GM12878 (cell line): ENCODE results near the gene PTPRQ. TPM values are rescaled to one million over a fixed set of nuclear protein-coding genes. Genes with fewer than 3 reads are reported as not detected.

Experiments
- ATAC-seq: fragments of 200-7000 bp; cut with Tn5 transposase; 3 replicates; pipeline ENCODE4 v1.9.1; 2020; ENCODE audit warnings: mild to moderate bottlenecking, moderate library complexity
- BruUV-seq: library from RNA; stranded (reverse); fragments of 400-500 nt; replicated peaks from 2 replicates; lab custom pipeline; 2021; lab: Mats Ljungman, UMichigan
- CTCF ChIA-PET: fragments of 300-600 bp; sonication (Branson Sonifier 250); formaldehyde crosslinking; extraction: SDS; loops from one replicate; lab custom pipeline; 2021; ENCODE audit warnings: inconsistent platforms; lab: Yijun Ruan, JAX
- POLR2A ChIA-PET: fragments of 350-600 bp; formaldehyde crosslinking; extraction: SDS; loops from one replicate; lab custom pipeline; 2021; ENCODE audit warnings: inconsistent platforms; lab: Charles Lee
- RAD21 ChIA-PET: fragments of 300-600 bp; sonication (Branson Sonifier 250); formaldehyde crosslinking; loops from one replicate; lab custom pipeline; 2023; ENCODE audit warnings: antibody characterized with exemption; ENCODE audit not compliant: unreplicated experiment; lab: Charles Lee
- SMC1A ChIA-PET: fragments of 300-600 bp; sonication (Branson Sonifier 250); formaldehyde crosslinking; loops from one replicate; lab custom pipeline; 2023; ENCODE audit not compliant: unreplicated experiment, uncharacterized antibody; lab: Charles Lee
- DNase-seq: peaks from one replicate; pipeline ENCODE4 v3.0.0-alpha.2; 2011; ENCODE audit warnings: low read depth, low spot score
- FAIRE-seq: peaks from 3 replicates; lab custom pipeline; 2011; peaks lifted over from hg19 to GRCh38; lab: Jason Lieb, UNC
- H2AFZ ChIP-seq: 2 replicates; pipeline ENCODE4 v1.6.0; 2011; ENCODE audit warnings: low read depth, low read length, control low read depth; ENCODE audit not compliant: control insufficient read depth
- H3K27ac ChIP-seq: 2 replicates; pipeline ENCODE4 v1.5.1; 2011; ENCODE audit warnings: control low read depth; ENCODE audit not compliant: control insufficient read depth, insufficient read depth
- H3K27me3 ChIP-seq, 2 experiments: replicated peaks in 1 of 2; 2 replicates each; pipeline versions ENCODE4 v1.6.0 to v1.6.1; 2011; ENCODE audit warnings: low read length in 1 of 2; ENCODE audit not compliant: control insufficient read depth in 2 of 2, insufficient read depth in 2 of 2
- H3K36me3 ChIP-seq, 2 experiments: 2 replicates each; pipeline ENCODE4 v1.5.1; 2011; ENCODE audit warnings: low read length in 1 of 2; ENCODE audit not compliant: control insufficient read depth in 2 of 2, insufficient read depth in 2 of 2
- H3K4me1 ChIP-seq: 2 replicates; pipeline ENCODE4 v1.6.1; 2011; ENCODE audit warnings: mild to moderate bottlenecking, low read length, moderate library complexity, mixed read lengths; ENCODE audit not compliant: control insufficient read depth, insufficient read depth
- H3K4me2 ChIP-seq: 2 replicates; pipeline ENCODE4 v1.6.0; 2011; ENCODE audit warnings: control low read depth; ENCODE audit not compliant: control insufficient read depth, insufficient read depth
- H3K4me3 ChIP-seq: fragments of 200-600 bp; sonication (generic); 2 replicates; pipeline ENCODE4 v1.5.1; 2016
- H3K79me2 ChIP-seq: 2 replicates; pipeline ENCODE4 v1.6.0; 2011; ENCODE audit warnings: low read length; ENCODE audit not compliant: control insufficient read depth, insufficient read depth
- H3K9ac ChIP-seq: 2 replicates; pipeline ENCODE4 v1.8.0; 2011; ENCODE audit warnings: low read length, control low read depth, mixed read lengths; ENCODE audit not compliant: control insufficient read depth, insufficient read depth
- H3K9me3 ChIP-seq: replicated peaks from 3 replicates; pipeline ENCODE4 v1.5.1; 2011; ENCODE audit warnings: mild to moderate bottlenecking, low read length; ENCODE audit not compliant: control insufficient read depth, insufficient read depth
- H4K20me1 ChIP-seq: 2 replicates; pipeline ENCODE4 v1.6.0; 2011; ENCODE audit not compliant: control insufficient read depth, insufficient read depth
- BMI1 ChIP-seq: fragments of 450-650 bp; IDR thresholded peaks from 2 replicates; pipeline ENCODE4 v1.6.1; 2016; ENCODE audit warnings: mild to moderate bottlenecking, moderate library complexity, borderline replicate concordance
- MAX ChIP-seq: IDR thresholded peaks from 2 replicates; pipeline ENCODE4 v1.6.1; 2012; ENCODE audit warnings: low read depth, low read length, improper control_type of control experiment
- PBX3 ChIP-seq: IDR thresholded peaks from 2 replicates; pipeline ENCODE4 v1.6.1; 2011; ENCODE audit warnings: mild to moderate bottlenecking, low read depth, low read length, moderate library complexity; ENCODE audit not compliant: insufficient replicate concordance
- RAD51 ChIP-seq: fragments of 450-650 bp; IDR thresholded peaks from 2 replicates; pipeline ENCODE4 v1.6.1; 2016; ENCODE audit warnings: moderate library complexity, mild to moderate bottlenecking, inconsistent platforms
- SMAD5 ChIP-seq: IDR thresholded peaks from 2 replicates; pipeline ENCODE4 v1.6.1; 2016; ENCODE audit warnings: antibody characterized with exemption, low read depth
- SREBF2 ChIP-seq: IDR thresholded peaks from 2 replicates; pipeline ENCODE4 v1.6.1; 2012; ENCODE audit warnings: mild to moderate bottlenecking, low read length
- TCF12 ChIP-seq: IDR thresholded peaks from 2 replicates; pipeline ENCODE4 v1.6.1; 2011; ENCODE audit warnings: low read depth, mild to moderate bottlenecking, low read length
- ZBED1 ChIP-seq: IDR thresholded peaks from 2 replicates; pipeline ENCODE4 v1.6.1; 2016; ENCODE audit warnings: borderline replicate concordance
- WGBS: methylation state at CpG from one replicate; pipeline ENCODE4 v1.1.6; 2016; ENCODE audit warnings: low lambda C conversion rate; ENCODE audit not compliant: insufficient replicate concordance, insufficient coverage; ENCODE audit errors: missing lambda C conversion rate; 5-methylcytosine and 5-hydroxymethylcytosine counted together
- in situ Hi-C: fragments of 300-500 bp; cut with MboI; formaldehyde crosslinking; loops from 9 replicates; pipeline ENCODE4 v1.14.3; 2018; ENCODE audit warnings: mixed read lengths
- intact Hi-C: fragments of 100-400 bp; cut with micrococcal nuclease; formaldehyde crosslinking; loops from one replicate; pipeline ENCODE4 v1.14.2; 2022; ENCODE audit not compliant: unreplicated experiment
- polyA plus RNA-seq, 11 experiments: library from polyadenylated mRNA; depleted of rRNA in 4 of 11; unstranded in 6 of 11; stranded (reverse) in 5 of 11; fragments of >200 nt; fragmentation: Nextera tagmentation in 4 of 11; fragmentation: Illumina TruSeq in 1 of 11; extraction: Ambion mirVana in 4 of 11; extraction: Trizol in 1 of 11; gene quantifications; 1 replicate in 1 of 11; 2 replicates in 10 of 11; pipeline versions ENCODE4 v1.2.1 to v1.2.3, GENCODE V29; 2011 to 2016; ENCODE audit warnings: inconsistent platforms in 2 of 11, missing spikeins in 2 of 11, low read depth in 1 of 11
- total RNA-seq, 4 experiments: library from RNA; depleted of rRNA in 3 of 4; stranded (reverse); fragments of >200 nt in 3 of 4; fragmentation: Illumina TruSeq in 1 of 4; extraction: Trizol in 1 of 4; gene quantifications; 2 replicates each; pipeline versions ENCODE4 v1.2.1 to v1.2.3, GENCODE V29; 2013 to 2021

PTPRQ gene
- total and polyA plus RNA-seq, 10 of the 15 experiments (the other 5 are each of a cell fraction or from before 2014, with no cell fraction given) = 0.01 TPM; not detected in 9

- intact Hi-C loops = no loop called here
- ChIA-PET POLR2A (no interaction called here), SMC1A (no interaction called here), RAD21 (no interaction called here), CTCF (no interaction called here)
- H2AFZ ChIP-seq = no peak overlapping the region
- H3K4me1 ChIP-seq = no peaks in the 10 kb centered on the region
- H3K9ac ChIP-seq = no peak overlapping the region
- no peak overlapping the region for H3K27ac ChIP-seq
- TF ChIP-seq SREBF2 (no peak), SMAD5 (no peak), TCF12 (no peak), RAD51 (no peak), MAX (no peak), ZBED1 (no peak)
- ATAC-seq (no peak), FAIRE-seq (no peak), DNase-seq (no peak)
- H3K4me2 ChIP-seq = no peak overlapping the region
- H3K4me3 ChIP-seq = no peak overlapping the region
- no peaks in the 10 kb centered on the region for H3K79me2 ChIP-seq
- in situ Hi-C loops = no loop called here
- H3K36me3 ChIP-seq = no peaks in the 10 kb centered on the region
- H4K20me1 ChIP-seq = no peaks in the 10 kb centered on the region; the same call in 1 of the 2 replicates
- no peaks in the 10 kb centered on the region for H3K27me3 ChIP-seq
- BruUV-seq = no TSS peak
- no peaks in the 10 kb centered on the region for H3K9me3 ChIP-seq
- WGBS = 20% methylated on average over 3 of the region's 3 CpGs
Measured at GRCh38 chr12:80576641-80577418, 132.8 kb downstream of the PTPRQ start.

DNA sequence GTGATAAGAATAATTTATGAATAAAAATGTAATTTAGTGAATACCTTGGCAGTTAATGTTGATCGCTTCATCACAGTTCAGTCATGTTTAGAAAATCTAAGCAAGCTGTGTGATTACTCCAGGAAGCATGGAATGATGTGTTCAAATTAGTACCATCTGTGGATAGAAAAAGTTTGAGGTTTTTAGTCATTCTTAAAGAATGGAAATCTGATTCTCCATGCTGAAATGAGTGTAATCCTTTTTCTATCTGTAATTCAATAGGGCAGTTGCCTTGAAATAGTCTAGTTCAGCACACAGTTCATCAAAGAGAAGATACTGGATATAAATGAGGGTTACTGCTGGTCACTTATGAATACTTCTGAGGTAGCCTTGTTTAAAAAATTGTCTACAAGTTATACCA is 136.2 kb downstream of the PTPRQ start:
- no peaks in the 10 kb centered on the region; the same call in 1 of the 2 replicates for H4K20me1 ChIP-seq
- CTCF ChIA-PET = no interaction called here
- no peak overlapping the region for H3K4me2 ChIP-seq
- no peaks in the 10 kb centered on the region for H3K36me3 ChIP-seq
- TF ChIP-seq BMI1 (no peak), PBX3 (no peak)
- TF ChIP-seq, all 136 proteins: peak for 0
- DNase-seq (no peak), ATAC-seq (no peak), FAIRE-seq (no peak)
- H2AFZ ChIP-seq = no peak overlapping the region
- BruUV-seq = no TSS peak
- RAD21 ChIA-PET = no interaction called here
- no peak overlapping the region for H3K4me3 ChIP-seq
- no peak overlapping the region for H3K27ac ChIP-seq
- no peaks in the 10 kb centered on the region for H3K79me2 ChIP-seq
- no peaks in the 10 kb centered on the region for H3K9me3 ChIP-seq
- in situ Hi-C loops (no loop called here), intact Hi-C loops (no loop called here)
- no peaks in the 10 kb centered on the region for H3K27me3 ChIP-seq
- SMC1A ChIA-PET = interaction anchor here (0.5 kb wide), 1 partner anchor 1170 kb away, joined by 3 read pairs; no protein-coding TSS in a partner anchor
- no peak overlapping the region for H3K9ac ChIP-seq
- 56% methylated on average over 1 of the region's 1 CpG for WGBS
- POLR2A ChIA-PET = no interaction called here
- H3K4me1 ChIP-seq = no peaks in the 10 kb centered on the region
